HG03175 (cell line): ENCODE measurements around the gene OSCP1.
A peak's percentile ranks its signal among the peaks of the same experiment; 100 is the strongest.

Source experiments
- ATAC-seq: cut with Tn5 transposase; IDR thresholded peaks from one replicate; pipeline ENCODE4 v1.9.1; 2021; ENCODE audit warnings: mild to moderate bottlenecking, moderate library complexity; ENCODE audit not compliant: unreplicated experiment

OSCP1 gene

GRCh38 chr1:36450919-36451305 is 661 bp upstream of the OSCP1 start:
- ATAC-seq, result no peak

- no peak for ATAC-seq
Measured at GRCh38 chr1:36448530-36449056, 1.7 kb downstream of the OSCP1 start.

GRCh38 chr1:36447450-36447849 is 2.8 kb downstream of the OSCP1 start:
- no peak for ATAC-seq

- no peak for ATAC-seq
Measured at GRCh38 chr1:36446746-36447145, 3.5 kb downstream of the OSCP1 start.

- no peak for ATAC-seq
Measured at GRCh38 chr1:36446271-36446670, 4.0 kb downstream of the OSCP1 start.

GRCh38 chr1:36443297-36443696 is 7.0 kb downstream of the OSCP1 start:
- no peak for ATAC-seq

- ATAC-seq, result no peak
Measured at GRCh38 chr1:36442337-36442736, 7.9 kb downstream of the OSCP1 start.

- no peak for ATAC-seq
Measured at GRCh38 chr1:36440646-36441045, 9.6 kb downstream of the OSCP1 start.

- no peak for ATAC-seq
Measured at GRCh38 chr1:36440044-36440443, 10.2 kb downstream of the OSCP1 start.

GRCh38 chr1:36438715-36439114 is 11.5 kb downstream of the OSCP1 start:
- no peak for ATAC-seq

- no peak for ATAC-seq
Measured at GRCh38 chr1:36436821-36437220, 13.4 kb downstream of the OSCP1 start.

GRCh38 chr1:36433102-36433501 is 17.1 kb downstream of the OSCP1 start:
- no peak for ATAC-seq

- ATAC-seq, result no peak
Measured at GRCh38 chr1:36432616-36433015, 17.6 kb downstream of the OSCP1 start.

- ATAC-seq, result no peak
Measured at GRCh38 chr1:36425791-36426190, 24.5 kb downstream of the OSCP1 start.

- ATAC-seq, result no peak
Measured at GRCh38 chr1:36421649-36422048, 28.6 kb downstream of the OSCP1 start.

- peak; percentile 74 for ATAC-seq
Measured at GRCh38 chr1:36420836-36421317, 29.4 kb downstream of the OSCP1 start.

- no peak for ATAC-seq
Measured at GRCh38 chr1:36420409-36420808, 29.8 kb downstream of the OSCP1 start.

- ATAC-seq, result no peak
Measured at GRCh38 chr1:36419569-36419968, 30.7 kb downstream of the OSCP1 start.

GRCh38 chr1:36419140-36419539 is 31.1 kb downstream of the OSCP1 start:
- no peak for ATAC-seq

- no peak for ATAC-seq
Measured at GRCh38 chr1:36417931-36418330, 32.3 kb downstream of the OSCP1 start.

GRCh38 chr1:36415661-36416326 is 34.5 kb downstream of the OSCP1 start:
- ATAC-seq, result no peak

GRCh38 chr1:36414384-36414783 is 35.9 kb downstream of the OSCP1 start:
- no peak for ATAC-seq
